Hepatocyte (in vitro differentiated cells): Measurements from ENCODE around the gene LCT. TPM values are rescaled to one million over a fixed set of nuclear protein-coding genes. Genes with fewer than 3 reads are reported as not detected.

ENCODE experiments used
- DNase-seq: peaks from one replicate; pipeline ENCODE4 v3.0.0-alpha.2; 2016; ENCODE audit warnings: low spot score
- H2AFZ ChIP-seq: fragments of 200-600 bp; sonication (generic); 2 replicates; pipeline ENCODE4 v1.6.0; 2016; ENCODE audit warnings: antibody characterized with exemption, mild to moderate bottlenecking
- H3K27ac ChIP-seq: fragments of 200-600 bp; sonication (generic); 2 replicates; pipeline ENCODE4 v1.5.1; 2016; ENCODE audit warnings: mild to moderate bottlenecking
- H3K27me3 ChIP-seq: fragments of 200-600 bp; sonication (generic); 2 replicates; pipeline ENCODE4 v1.6.1; 2016
- H3K36me3 ChIP-seq: fragments of 200-600 bp; sonication (generic); replicated peaks from 2 replicates; pipeline ENCODE4 v1.5.1; 2016; ENCODE audit warnings: low read depth; ENCODE audit not compliant: insufficient read depth
- H3K4me1 ChIP-seq: fragments of 200-600 bp; sonication (generic); 2 replicates; pipeline ENCODE4 v1.5.1; 2016; ENCODE audit warnings: mild to moderate bottlenecking, moderate library complexity; ENCODE audit not compliant: insufficient read depth
- H3K4me2 ChIP-seq: fragments of 200-600 bp; sonication (generic); 2 replicates; pipeline ENCODE4 v1.6.0; 2016
- H3K4me3 ChIP-seq: fragments of 200-600 bp; sonication (generic); 2 replicates; pipeline ENCODE4 v1.5.1; 2016; ENCODE audit warnings: mild to moderate bottlenecking
- H3K79me2 ChIP-seq: fragments of 200-600 bp; sonication (generic); 2 replicates; pipeline ENCODE4 v1.6.0; 2017; ENCODE audit warnings: mild to moderate bottlenecking
- H3K9me2 ChIP-seq: fragments of 200-600 bp; sonication (generic); replicated peaks from 2 replicates; pipeline ENCODE4 v1.6.0; 2017; ENCODE audit warnings: mild to moderate bottlenecking; ENCODE audit not compliant: insufficient read depth
- H3K9me3 ChIP-seq: fragments of 200-600 bp; sonication (generic); 2 replicates; pipeline ENCODE4 v1.5.1; 2016; ENCODE audit warnings: low read depth, mild to moderate bottlenecking
- H4K20me1 ChIP-seq: fragments of 200-600 bp; sonication (generic); 2 replicates; pipeline ENCODE4 v1.6.0; 2016; ENCODE audit warnings: mild to moderate bottlenecking; ENCODE audit not compliant: insufficient read depth, poor library complexity, severe bottlenecking
- EZH2 ChIP-seq: fragments of 200-600 bp; sonication (generic); IDR thresholded peaks from 2 replicates; pipeline ENCODE4 v1.6.1; 2016; ENCODE audit warnings: antibody characterized with exemption, mild to moderate bottlenecking, borderline replicate concordance
- EZH2phosphoT487 ChIP-seq: fragments of 200-600 bp; sonication (generic); IDR thresholded peaks from one replicate; pipeline ENCODE4 v1.6.1; 2018; ENCODE audit warnings: antibody characterized with exemption, mild to moderate bottlenecking, low read depth, moderate library complexity; ENCODE audit not compliant: unreplicated experiment, severe bottlenecking
- WGBS: methylation state at CpG from one replicate; pipeline ENCODE4 v1.1.6; 2016; ENCODE audit warnings: low lambda C conversion rate; ENCODE audit errors: missing lambda C conversion rate; 5-methylcytosine and 5-hydroxymethylcytosine counted together
- polyA plus RNA-seq: library from polyadenylated mRNA; unstranded; fragments of >200 nt; fragmentation: Nextera tagmentation; extraction: Ambion mirVana; gene quantifications from 2 replicates; pipeline ENCODE4 v1.2.1, GENCODE V29; 2016
- total RNA-seq: library from RNA; depleted of rRNA; stranded (reverse); fragments of >200 nt; gene quantifications from 2 replicates; pipeline ENCODE4 v1.2.3, GENCODE V29; 2014
- TF ChIP-seq, protein P1 (sequence below): fragments of 200-600 bp; sonication (generic); IDR thresholded peaks from 2 replicates; pipeline ENCODE4 v1.5.1; 2016; ENCODE audit warnings: antibody characterized with exemption, mild to moderate bottlenecking; ENCODE audit not compliant: poor library complexity

LCT gene
- total and polyA plus RNA-seq, 2 experiments from 2014 or later, result 0.51 to 3.2 TPM

DNA sequence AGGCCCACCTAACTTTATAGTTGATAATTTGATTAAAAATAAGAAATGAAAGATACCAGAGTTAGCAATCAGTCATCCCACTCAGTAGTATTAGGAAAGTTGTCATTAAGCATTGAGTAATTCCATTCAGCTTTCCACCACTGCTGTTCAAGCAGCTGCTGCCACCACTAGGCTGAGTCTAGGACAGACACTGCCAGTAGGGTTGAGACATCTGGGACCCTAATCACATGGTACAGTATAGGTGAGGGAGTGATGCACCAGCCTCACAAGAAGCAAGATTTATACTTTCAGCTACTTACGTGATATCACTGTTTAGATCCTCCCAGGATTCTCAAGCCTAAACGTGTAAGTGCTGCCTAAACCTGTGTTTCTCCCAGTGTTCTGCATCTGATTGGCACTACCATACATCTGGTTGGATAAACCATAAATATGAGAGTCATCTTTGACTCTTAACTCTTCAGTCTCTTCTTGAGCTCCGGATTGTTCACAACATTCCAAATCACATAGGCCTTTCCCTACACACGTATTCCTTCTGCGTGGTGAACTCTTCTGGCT, 92.1 kb downstream of the LCT start:
- 81% methylated on average over 5 of the region's 5 CpGs for WGBS
- H3K4me2 ChIP-seq, result peak overlapping the region; percentile 73
- TF ChIP-seq, protein P1, sequence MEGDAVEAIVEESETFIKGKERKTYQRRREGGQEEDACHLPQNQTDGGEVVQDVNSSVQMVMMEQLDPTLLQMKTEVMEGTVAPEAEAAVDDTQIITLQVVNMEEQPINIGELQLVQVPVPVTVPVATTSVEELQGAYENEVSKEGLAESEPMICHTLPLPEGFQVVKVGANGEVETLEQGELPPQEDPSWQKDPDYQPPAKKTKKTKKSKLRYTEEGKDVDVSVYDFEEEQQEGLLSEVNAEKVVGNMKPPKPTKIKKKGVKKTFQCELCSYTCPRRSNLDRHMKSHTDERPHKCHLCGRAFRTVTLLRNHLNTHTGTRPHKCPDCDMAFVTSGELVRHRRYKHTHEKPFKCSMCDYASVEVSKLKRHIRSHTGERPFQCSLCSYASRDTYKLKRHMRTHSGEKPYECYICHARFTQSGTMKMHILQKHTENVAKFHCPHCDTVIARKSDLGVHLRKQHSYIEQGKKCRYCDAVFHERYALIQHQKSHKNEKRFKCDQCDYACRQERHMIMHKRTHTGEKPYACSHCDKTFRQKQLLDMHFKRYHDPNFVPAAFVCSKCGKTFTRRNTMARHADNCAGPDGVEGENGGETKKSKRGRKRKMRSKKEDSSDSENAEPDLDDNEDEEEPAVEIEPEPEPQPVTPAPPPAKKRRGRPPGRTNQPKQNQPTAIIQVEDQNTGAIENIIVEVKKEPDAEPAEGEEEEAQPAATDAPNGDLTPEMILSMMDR, result peak; percentile 18
- TF ChIP-seq EZH2, result no peak
- TF ChIP-seq EZH2phosphoT487, result no peak
- no peak overlapping the region for H2AFZ ChIP-seq
- H3K4me1 ChIP-seq, result peaks cover 6% of the 10 kb centered on the region
- H3K9me2 ChIP-seq, result no peaks in the 10 kb centered on the region
- no peaks in the 10 kb centered on the region for H3K27me3 ChIP-seq
- peaks cover 44% of the 10 kb centered on the region for H4K20me1 ChIP-seq
- H3K4me3 ChIP-seq, result peak overlapping the region; percentile 7
- H3K27ac ChIP-seq, result peak overlapping the region; percentile 32
- H3K36me3 ChIP-seq, result no peaks in the 10 kb centered on the region
- no peaks in the 10 kb centered on the region for H3K9me3 ChIP-seq
- peak; percentile 39 for DNase-seq
- H3K79me2 ChIP-seq, result peaks cover 76% of the 10 kb centered on the region

DNA sequence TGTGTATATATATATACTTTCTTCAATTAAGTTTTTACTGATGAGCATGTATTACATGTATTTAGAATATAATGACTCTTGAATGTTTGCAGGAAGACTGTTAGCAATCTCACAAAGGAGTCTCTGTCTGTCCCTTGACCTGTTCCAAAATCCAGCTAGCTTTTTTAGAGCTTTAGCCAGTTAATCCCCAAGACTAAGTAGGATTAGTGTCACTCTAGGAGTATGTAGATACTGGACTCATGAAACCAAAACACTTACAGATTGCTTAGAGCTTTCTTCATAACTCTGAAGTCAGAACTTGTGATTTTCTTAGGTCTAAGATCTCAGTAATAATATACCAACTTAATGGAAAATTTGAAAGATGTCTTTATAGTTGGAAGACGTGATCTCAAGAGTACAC, 93.1 kb downstream of the LCT start:
- Histone ChIP-seq H3K9me3 (no peaks in the 10 kb centered on the region), H3K27ac (peak overlapping the region; percentile 100), H3K4me2 (peak overlapping the region; percentile 73), H2AFZ (no peak overlapping the region), H4K20me1 (peaks cover 44% of the 10 kb centered on the region), H3K4me3 (peak overlapping the region; percentile 95), H3K9me2 (no peaks in the 10 kb centered on the region), H3K27me3 (no peaks in the 10 kb centered on the region), H3K36me3 (no peaks in the 10 kb centered on the region), H3K4me1 (peaks cover 6% of the 10 kb centered on the region), H3K79me2 (peaks cover 66% of the 10 kb centered on the region)
- no peak for DNase-seq
- TF ChIP-seq, protein P1, result no peak
- TF ChIP-seq EZH2 (no peak), EZH2phosphoT487 (no peak)
- WGBS, result 57% methylated on average over 1 of the region's 1 CpG

DNA sequence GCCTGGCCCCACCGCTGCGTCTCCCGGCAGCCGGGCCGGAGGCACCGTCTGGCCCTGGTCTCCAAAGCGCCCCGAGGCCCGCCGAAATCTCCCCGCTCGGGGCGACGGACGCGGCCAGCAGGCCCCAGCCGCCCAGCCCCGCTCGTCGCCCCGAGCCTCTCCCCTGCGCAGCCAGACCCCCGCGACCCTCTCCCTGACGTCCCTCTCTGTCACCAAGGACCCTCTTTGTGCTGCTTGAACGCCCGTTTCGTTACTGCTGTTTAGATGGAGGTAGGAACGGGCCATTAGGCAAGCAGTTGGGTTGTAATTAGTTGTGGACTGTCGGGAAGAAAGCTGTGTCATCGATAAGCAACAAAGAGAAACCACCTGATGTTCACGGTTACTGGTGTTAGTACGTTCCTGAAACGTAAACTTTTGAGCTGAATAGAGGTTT, 94.6 kb downstream of the LCT start:
- H2AFZ ChIP-seq, result peak overlapping the region; percentile 79
- TF ChIP-seq EZH2phosphoT487, result no peak
- H3K79me2 ChIP-seq, result peaks cover 53% of the 10 kb centered on the region
- H3K36me3 ChIP-seq, result no peaks in the 10 kb centered on the region
- H3K27me3 ChIP-seq, result no peaks in the 10 kb centered on the region
- H3K4me2 ChIP-seq, result peak overlapping the region; percentile 73
- no peaks in the 10 kb centered on the region for H3K9me2 ChIP-seq
- H3K4me1 ChIP-seq, result peaks cover 6% of the 10 kb centered on the region
- peak overlapping the region; percentile 100 for H3K27ac ChIP-seq
- peak overlapping the region; percentile 95 for H3K4me3 ChIP-seq
- DNase-seq, result peak; percentile 65
- H3K9me3 ChIP-seq, result no peaks in the 10 kb centered on the region
- peaks cover 39% of the 10 kb centered on the region for H4K20me1 ChIP-seq
- WGBS, result under 1% methylated on average over 18 of the region's 34 CpGs

DNA sequence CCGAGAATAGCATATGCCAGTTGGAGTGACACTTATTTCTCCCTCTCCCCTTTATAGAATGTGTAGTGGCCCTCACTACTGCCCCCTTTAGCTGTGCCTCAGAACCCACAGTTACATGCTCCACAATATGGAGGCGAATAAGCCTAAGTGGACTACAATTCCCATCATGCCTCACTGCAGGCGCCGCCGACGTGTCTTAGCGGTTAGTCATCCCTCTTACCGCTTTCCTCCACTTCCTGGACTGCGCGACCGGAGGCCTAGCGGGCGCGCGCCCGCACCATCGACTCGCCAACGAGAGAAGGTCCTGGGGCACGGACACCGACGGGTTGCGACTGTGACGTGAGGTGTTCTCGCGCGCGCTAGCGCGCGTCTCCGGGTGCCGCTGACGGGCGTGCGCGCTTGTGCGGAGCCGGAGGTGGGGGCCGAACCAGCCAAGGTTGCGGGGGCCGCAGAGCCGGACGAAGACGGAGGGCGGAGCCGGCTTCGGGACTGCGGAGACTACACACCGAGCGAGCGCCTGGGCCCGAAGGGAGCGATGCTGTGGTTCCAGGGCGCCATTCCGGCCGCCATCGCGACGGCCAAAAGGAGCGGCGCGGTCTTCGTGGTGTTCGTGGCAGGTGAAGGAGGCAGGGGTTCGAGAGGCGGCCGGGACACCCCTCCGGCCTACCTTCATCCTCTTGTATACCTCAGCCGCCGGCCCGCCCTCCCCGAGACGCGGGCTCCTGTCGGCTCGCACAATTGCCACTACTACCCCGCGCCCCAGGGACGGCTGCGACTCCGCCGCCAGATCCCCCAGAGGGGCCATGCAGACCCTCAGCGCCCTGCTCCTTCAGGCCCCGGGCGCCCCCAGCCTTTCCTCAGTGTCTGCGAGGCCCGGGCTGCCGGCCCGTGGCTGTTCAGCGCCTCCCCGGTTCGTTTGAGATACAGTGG, 95.3 kb downstream of the LCT start, which contains the start of gene UBXN4:
UBXN4 (plus strand) TSS at position 461 of the 930 bp plus-strand sequence; CDS start at position 536, 75 bp downstream.
- Histone ChIP-seq H3K4me3 (peak within 1 kb of the TSS; percentile 95), H3K4me1 (peaks cover 6% of the 10 kb centered on the region), H3K79me2 (peaks cover 46% of the 10 kb centered on the region), H3K9me2 (no peaks in the 10 kb centered on the region), H3K27ac (peak within 1 kb of the TSS; percentile 100), H4K20me1 (peaks cover 34% of the 10 kb centered on the region), H3K27me3 (no peaks in the 10 kb centered on the region), H2AFZ (peak within 1 kb of the TSS; percentile 79), H3K36me3 (no peaks in the 10 kb centered on the region), H3K4me2 (peak within 1 kb of the TSS; percentile 73), H3K9me3 (no peaks in the 10 kb centered on the region)
- peak; percentile 98 for DNase-seq
- TF ChIP-seq EZH2phosphoT487 (no peak), EZH2 (no peak)
- TF ChIP-seq, protein P1, result peak; percentile 51
- WGBS, result 1% methylated on average over 78 of the region's 93 CpGs
